ENCODE data around the gene NUTM2E. TPM values are rescaled to one million over a fixed set of nuclear protein-coding genes. Genes with fewer than 3 reads are reported as not detected.
"Not testable (repeated sequence)": the region's sequence is repeated elsewhere in the genome, so short reads cannot be mapped to it uniquely, and the experiment has no call there.

NUTM2E gene, protein sequence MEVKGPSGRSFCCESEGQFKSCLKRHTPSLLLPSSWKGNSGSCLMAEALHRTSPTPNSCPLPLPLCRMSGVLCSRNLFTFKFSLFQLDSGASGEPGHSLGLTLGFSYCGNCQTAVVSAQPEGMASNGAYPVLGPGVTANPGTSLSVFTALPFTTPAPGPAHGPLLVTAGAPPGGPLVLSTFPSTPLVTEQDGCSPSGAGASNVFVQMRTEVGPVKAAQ (N-terminal part only)
- 0.05 and 0.19 TPM in 2 replicates for total RNA-seq (2014; rRNA removed; shearing (Covaris generic))
- 0.17 TPM in 1 of 2 replicates, not detected in the other for total RNA-seq (2022)
- Bru-seq, nascent RNA: percentile 16 among the genes with signal in this experiment
- percentile 10 among the genes with signal in this experiment for BruChase-seq, experiment 1, labeled RNA remaining after a 6-hour chase
- BruChase-seq, experiment 2, labeled RNA remaining after a 2-hour chase: percentile 18 among the genes with signal in this experiment
- long read RNA-seq: 0 reads

DNA sequence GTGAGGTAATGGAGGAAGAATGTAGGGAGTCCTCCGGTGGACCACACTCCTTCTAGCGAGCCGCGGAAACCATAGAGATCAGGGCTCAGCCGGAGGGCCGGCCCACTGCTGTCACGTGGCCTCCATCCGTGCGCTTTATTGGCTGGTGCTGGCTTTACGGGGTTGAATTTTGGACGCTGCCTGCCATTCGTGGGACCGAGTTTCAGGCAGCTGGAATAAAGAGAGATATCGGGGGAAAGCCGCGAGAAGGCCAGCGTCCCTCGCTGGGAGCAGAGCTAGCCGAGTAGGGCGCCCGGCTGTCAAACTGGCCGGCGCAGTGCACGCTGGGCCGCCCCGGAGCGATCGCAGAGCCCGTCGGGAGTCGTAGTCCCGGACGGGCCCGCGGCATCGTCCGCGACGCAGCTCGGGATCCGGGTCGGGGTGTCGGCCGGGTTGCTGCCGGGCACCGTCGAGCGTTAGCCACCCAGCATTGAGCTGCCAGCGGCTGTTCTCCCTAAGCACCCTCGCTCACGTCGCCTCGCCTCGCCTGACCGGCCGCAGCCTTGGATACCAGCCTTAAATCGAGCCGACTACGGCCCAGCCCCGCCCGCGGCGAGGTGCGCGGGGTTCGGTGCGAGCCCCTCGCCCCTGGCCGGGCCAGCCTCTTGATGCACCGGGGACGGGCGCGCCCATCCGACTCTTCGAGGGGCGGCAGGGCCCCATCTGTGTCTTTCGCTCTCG is at the start of gene NUTM2E:
Gene NUTM2E, plus strand, starts transcription at position 244 of the 720 bp plus-strand sequence. CDS start 15,002 bp downstream, outside the sequence.
- intact Hi-C loops (cut with micrococcal nuclease; ENCODE audit: unreplicated experiment); POLR2A ChIA-PET; H3K9me3 ChIP-seq (ENCODE audit: low read length); H3K9me2 ChIP-seq (ENCODE audit: insufficient read depth, low read length); BruUV-seq (replicated peaks); H2AFZ ChIP-seq (ENCODE audit: low read length); H3K36me3 ChIP-seq (ENCODE audit: insufficient read depth, low read length); H3K4me1 ChIP-seq (ENCODE audit: insufficient read depth, low read length, poor library complexity, severe bottlenecking); CTCF ChIA-PET (ENCODE audit: unreplicated experiment); H4K20me1 ChIP-seq (ENCODE audit: insufficient read depth, low read length): not testable (repeated sequence)
- Histone ChIP-seq H3K4me2 (ENCODE audit: low read length) (peak within 1 kb of the TSS; percentile 63), H3K79me2 (ENCODE audit: insufficient read depth, low read depth, low read length) (peaks cover 40% of the 10 kb centered on the region), H3K27ac (ENCODE audit: low read depth, low read length, poor library complexity, severe bottlenecking) (peak within 1 kb of the TSS; percentile 56), H3K4me3 (ENCODE audit: low read depth, low read length, poor library complexity, severe bottlenecking) (peak within 1 kb of the TSS; percentile 68)
- DNase-seq (ENCODE audit: low spot score): peak; percentile 67

DNA sequence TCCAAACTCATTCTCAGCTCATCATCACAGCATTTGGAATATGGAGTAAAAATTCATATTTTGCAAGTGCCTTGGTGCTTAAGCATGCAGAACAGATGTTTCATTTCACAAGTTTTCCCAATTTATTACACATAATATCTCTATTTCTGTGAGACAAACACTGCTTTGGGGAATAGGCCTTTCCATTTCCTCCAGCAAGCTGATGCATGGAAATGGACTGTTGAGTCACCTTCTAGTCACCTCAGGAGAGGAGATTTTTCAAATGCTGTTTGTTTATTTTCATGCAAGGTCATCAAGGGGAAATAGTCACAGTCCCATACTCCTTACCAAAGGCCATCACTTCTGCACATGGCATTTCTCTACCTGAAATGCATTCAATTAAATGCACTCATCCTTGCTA is 48.5 kb upstream of the NUTM2E start:
- H2AFZ ChIP-seq (ENCODE audit: low read length); H3K79me2 ChIP-seq (ENCODE audit: insufficient read depth, low read depth, low read length); BruUV-seq (replicated peaks); H3K4me1 ChIP-seq (ENCODE audit: insufficient read depth, low read length, poor library complexity, severe bottlenecking); DNase-seq (ENCODE audit: low spot score); intact Hi-C loops (cut with micrococcal nuclease; ENCODE audit: unreplicated experiment); H3K4me3 ChIP-seq (ENCODE audit: low read depth, low read length, poor library complexity, severe bottlenecking); H3K4me2 ChIP-seq (ENCODE audit: low read length); H3K27ac ChIP-seq (ENCODE audit: low read depth, low read length, poor library complexity, severe bottlenecking); CTCF ChIA-PET (ENCODE audit: unreplicated experiment); H3K9me3 ChIP-seq (ENCODE audit: low read length); H3K36me3 ChIP-seq (ENCODE audit: insufficient read depth, low read length); H3K9me2 ChIP-seq (ENCODE audit: insufficient read depth, low read length); POLR2A ChIA-PET; H4K20me1 ChIP-seq (ENCODE audit: insufficient read depth, low read length): not testable (repeated sequence)

DNA sequence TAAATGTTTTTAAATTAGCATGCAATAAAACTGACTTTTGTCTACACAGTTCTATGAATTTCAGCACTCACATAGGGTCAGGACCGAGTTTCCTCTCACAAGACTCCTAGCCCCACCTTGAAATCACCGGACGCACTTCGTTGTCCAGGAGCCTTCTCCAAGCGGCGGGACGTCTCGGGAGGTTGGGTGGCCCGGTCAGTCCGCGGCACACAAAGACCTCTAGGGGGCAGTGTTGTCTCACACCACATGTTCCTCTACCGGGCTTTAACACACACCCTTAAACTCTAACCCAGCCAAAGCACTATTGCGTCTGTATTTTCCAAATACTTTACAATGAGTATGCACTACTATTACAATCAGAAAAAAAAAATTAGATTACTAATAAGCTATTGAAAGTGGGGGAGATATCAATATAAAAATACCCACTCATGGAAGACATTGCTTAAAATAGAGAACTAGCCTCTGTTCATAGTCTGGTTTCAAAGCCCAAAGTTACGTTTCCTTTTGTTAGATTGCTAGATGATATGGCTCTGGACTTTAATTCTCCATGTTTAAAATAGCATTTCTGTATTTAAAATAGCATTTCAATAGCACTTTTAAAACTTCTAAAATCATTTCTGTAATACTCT is 47.1 kb upstream of the NUTM2E start:
- CTCF ChIA-PET (ENCODE audit: unreplicated experiment); H3K9me3 ChIP-seq (ENCODE audit: low read length); BruUV-seq (replicated peaks); H3K9me2 ChIP-seq (ENCODE audit: insufficient read depth, low read length); H3K4me1 ChIP-seq (ENCODE audit: insufficient read depth, low read length, poor library complexity, severe bottlenecking); intact Hi-C loops (cut with micrococcal nuclease; ENCODE audit: unreplicated experiment); H3K4me3 ChIP-seq (ENCODE audit: low read depth, low read length, poor library complexity, severe bottlenecking); H2AFZ ChIP-seq (ENCODE audit: low read length); H3K79me2 ChIP-seq (ENCODE audit: insufficient read depth, low read depth, low read length); H4K20me1 ChIP-seq (ENCODE audit: insufficient read depth, low read length); H3K27ac ChIP-seq (ENCODE audit: low read depth, low read length, poor library complexity, severe bottlenecking); H3K4me2 ChIP-seq (ENCODE audit: low read length); H3K36me3 ChIP-seq (ENCODE audit: insufficient read depth, low read length); POLR2A ChIA-PET: not testable (repeated sequence)
- peak; percentile 52 for DNase-seq (ENCODE audit: low spot score)
- TF ChIP-seq, protein P1, sequence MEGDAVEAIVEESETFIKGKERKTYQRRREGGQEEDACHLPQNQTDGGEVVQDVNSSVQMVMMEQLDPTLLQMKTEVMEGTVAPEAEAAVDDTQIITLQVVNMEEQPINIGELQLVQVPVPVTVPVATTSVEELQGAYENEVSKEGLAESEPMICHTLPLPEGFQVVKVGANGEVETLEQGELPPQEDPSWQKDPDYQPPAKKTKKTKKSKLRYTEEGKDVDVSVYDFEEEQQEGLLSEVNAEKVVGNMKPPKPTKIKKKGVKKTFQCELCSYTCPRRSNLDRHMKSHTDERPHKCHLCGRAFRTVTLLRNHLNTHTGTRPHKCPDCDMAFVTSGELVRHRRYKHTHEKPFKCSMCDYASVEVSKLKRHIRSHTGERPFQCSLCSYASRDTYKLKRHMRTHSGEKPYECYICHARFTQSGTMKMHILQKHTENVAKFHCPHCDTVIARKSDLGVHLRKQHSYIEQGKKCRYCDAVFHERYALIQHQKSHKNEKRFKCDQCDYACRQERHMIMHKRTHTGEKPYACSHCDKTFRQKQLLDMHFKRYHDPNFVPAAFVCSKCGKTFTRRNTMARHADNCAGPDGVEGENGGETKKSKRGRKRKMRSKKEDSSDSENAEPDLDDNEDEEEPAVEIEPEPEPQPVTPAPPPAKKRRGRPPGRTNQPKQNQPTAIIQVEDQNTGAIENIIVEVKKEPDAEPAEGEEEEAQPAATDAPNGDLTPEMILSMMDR (conservative IDR thresholded peaks at IDR 0.05; ENCODE audit: low read length): peak; percentile 70

DNA sequence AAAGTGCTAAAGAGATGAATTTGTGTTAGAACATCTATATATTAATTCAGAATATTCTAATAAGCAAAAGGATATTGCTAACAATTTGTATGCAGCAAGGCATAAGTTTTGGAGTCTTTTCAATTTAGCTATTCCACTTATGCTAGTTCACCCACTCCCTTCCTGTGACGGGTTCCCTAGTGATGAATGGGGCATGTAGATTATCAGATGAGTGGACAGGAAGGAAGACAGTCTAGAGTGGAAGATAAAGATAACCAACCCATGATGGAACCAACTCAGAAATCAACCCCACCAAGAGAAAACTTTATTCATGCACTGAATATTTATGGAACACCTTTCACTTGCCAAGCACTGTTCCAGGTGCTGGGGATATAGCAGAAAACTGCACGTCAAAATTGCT is 46.5 kb upstream of the NUTM2E start:
- DNase-seq (ENCODE audit: low spot score); H3K9me3 ChIP-seq (ENCODE audit: low read length); H3K4me3 ChIP-seq (ENCODE audit: low read depth, low read length, poor library complexity, severe bottlenecking); H3K79me2 ChIP-seq (ENCODE audit: insufficient read depth, low read depth, low read length); H2AFZ ChIP-seq (ENCODE audit: low read length); H3K36me3 ChIP-seq (ENCODE audit: insufficient read depth, low read length); POLR2A ChIA-PET; H3K9me2 ChIP-seq (ENCODE audit: insufficient read depth, low read length); BruUV-seq (replicated peaks); H3K4me2 ChIP-seq (ENCODE audit: low read length); CTCF ChIA-PET (ENCODE audit: unreplicated experiment); intact Hi-C loops (cut with micrococcal nuclease; ENCODE audit: unreplicated experiment); H3K4me1 ChIP-seq (ENCODE audit: insufficient read depth, low read length, poor library complexity, severe bottlenecking); H3K27ac ChIP-seq (ENCODE audit: low read depth, low read length, poor library complexity, severe bottlenecking); H4K20me1 ChIP-seq (ENCODE audit: insufficient read depth, low read length): not testable (repeated sequence)

DNA sequence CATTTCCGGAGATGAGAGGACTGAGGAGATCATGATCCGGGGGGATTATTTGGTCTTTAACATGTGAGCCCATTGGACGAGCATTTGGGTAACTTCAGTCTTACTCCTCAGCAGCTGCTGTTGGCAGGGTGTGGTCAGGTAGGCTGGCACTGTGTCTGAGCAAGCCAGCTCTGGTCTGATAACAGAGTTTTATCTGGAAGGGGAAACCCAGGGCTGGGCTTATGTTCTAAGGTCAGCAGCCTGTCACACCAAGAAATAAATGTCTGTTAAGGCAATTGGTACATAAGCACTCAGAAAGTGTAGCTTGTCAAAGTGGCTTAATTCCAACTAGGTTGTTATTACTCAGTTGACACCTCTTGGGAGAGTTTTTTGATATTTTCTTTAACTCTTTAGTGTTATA is 45.0 kb upstream of the NUTM2E start:
- H3K9me3 ChIP-seq (ENCODE audit: low read length); H3K4me1 ChIP-seq (ENCODE audit: insufficient read depth, low read length, poor library complexity, severe bottlenecking); H4K20me1 ChIP-seq (ENCODE audit: insufficient read depth, low read length); H3K27ac ChIP-seq (ENCODE audit: low read depth, low read length, poor library complexity, severe bottlenecking); H3K79me2 ChIP-seq (ENCODE audit: insufficient read depth, low read depth, low read length); H3K36me3 ChIP-seq (ENCODE audit: insufficient read depth, low read length); H3K9me2 ChIP-seq (ENCODE audit: insufficient read depth, low read length); intact Hi-C loops (cut with micrococcal nuclease; ENCODE audit: unreplicated experiment); POLR2A ChIA-PET; H2AFZ ChIP-seq (ENCODE audit: low read length); DNase-seq (ENCODE audit: low spot score); H3K4me2 ChIP-seq (ENCODE audit: low read length); BruUV-seq (replicated peaks); H3K4me3 ChIP-seq (ENCODE audit: low read depth, low read length, poor library complexity, severe bottlenecking); CTCF ChIA-PET (ENCODE audit: unreplicated experiment): not testable (repeated sequence)

Measured in OCI-LY7 (cell line).